ENCODE data around the gene CD247.

The CD247 gene

DNA sequence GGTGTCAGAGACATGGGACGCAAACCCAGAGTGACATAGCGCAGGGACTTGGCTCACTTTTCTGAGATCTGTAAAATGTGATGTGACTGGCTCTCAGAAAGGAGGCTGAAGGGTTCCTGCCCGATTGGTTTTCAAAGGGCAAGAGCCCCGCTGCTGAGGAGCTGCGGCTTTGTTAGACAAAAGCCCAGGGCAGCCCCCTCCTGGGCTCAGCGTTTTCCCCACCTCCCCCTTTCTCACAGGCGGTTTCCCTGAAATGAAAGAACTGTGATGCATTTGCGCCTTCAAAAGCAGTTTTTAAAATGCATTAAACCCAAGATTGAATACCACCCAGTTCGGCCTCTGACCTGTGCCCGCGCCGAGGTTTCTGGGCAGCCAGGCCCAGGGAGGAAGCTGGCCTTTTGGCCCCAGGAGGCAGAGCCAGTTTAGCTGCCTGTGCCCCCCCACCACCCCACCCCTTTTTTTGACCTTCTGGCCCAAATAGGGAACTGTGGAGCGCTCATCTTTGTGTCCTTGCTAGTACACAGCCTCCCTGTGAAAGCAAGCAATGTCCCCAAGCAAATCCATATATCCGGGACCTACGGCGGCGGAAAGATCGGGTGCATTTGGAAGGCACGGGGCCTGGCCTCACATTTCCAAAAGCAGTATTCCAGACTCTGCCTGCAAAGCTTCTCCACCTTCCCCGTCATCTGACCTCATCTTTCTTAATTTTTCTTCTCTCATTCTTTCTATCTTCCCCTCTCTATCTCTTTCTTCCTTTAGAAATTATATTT is 28.6 kb downstream of the CD247 start:
- peak in 1 of 2 donors; percentile 39 for DNase-seq (ENCODE audit: low read depth in 2 of 2)

- no peak for DNase-seq (ENCODE audit: low read depth in 2 of 2)
These were observed 29.5 kb downstream of the CD247 start for GRCh38 chr1:167488786-167489185.

GRCh38 chr1:167487614-167488013 is 30.7 kb downstream of the CD247 start:
- DNase-seq (ENCODE audit: low read depth in 2 of 2): no peak

DNA sequence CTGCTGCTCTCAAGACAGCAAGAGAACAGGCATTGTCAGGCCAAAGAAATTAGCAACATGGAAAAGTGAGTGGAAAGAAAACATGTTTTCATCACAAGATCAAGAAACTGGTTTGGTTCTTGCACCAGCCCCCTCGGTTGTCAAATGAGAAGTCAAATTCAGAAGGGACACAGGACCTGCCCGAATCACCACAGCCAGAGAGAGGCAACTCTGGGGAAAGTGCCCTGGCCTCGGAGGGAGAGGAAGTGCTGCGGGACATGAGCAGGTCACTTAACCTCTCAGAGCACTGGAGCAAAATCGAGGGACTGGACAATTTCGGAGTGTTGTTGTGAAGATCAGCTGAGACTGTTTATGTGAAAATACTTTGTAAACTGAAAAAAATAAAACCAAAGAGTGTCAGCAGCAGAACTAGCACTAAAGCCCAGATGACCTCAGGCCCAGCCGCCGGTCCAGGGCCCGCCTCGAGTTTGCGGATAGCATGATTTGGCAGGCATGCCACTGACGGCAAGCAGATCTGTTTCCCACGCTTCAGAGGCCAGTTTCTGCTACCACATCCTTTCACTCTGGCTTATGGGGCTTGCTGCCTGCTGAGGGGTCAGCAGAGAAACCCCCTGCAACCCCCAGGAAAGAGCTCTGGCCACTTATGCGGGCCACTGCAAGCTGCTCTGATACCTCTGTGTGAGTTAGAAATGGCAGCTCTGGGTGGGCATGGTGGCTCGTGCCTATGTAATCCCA is 32.1 kb downstream of the CD247 start:
- DNase-seq (ENCODE audit: low read depth in 2 of 2): no peak

GRCh38 chr1:167484726-167485502 is 33.4 kb downstream of the CD247 start:
- DNase-seq (ENCODE audit: low read depth in 2 of 2): no peak

DNA sequence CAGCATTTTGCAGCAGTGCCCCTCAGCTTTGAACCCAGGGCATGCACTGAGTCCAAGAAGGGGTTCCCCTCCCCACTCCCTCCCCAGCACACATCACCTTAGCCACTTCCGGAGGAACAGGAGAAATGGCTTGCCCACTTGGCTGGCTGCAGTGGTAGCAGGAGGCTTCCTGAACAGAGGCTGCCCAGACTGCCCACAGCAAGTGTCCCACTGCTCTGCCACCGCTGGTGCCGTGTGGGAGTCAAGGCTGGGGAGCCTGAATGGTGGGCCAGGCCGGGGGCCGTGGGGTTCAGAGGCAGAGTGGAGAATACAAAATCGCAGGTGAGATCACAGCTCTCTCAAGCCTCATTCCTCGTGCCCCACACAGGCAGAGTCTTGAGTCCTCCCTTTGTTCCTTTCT is 34.5 kb downstream of the CD247 start:
- no peak for DNase-seq (ENCODE audit: low read depth in 2 of 2)

DNA sequence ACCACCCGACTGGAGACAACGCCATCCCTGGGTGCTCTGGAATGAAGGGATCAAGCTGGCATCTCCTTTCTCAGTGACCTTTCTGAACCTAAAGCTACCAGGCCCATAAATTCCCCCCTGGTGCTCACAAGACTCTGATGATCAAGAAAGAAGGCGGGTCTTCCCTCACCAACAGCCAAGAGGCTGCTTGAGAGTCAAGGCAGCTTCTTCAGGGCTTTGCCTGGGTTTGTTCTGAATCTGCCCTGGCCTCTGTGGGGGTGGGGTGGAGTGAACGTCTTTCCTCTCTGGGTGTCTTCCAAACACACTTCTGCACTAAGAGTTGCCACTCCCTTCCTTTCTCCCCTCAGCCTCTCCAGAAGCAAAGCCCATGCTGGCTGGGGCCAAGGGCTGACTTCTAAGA is 36.1 kb downstream of the CD247 start:
- DNase-seq (ENCODE audit: low read depth in 2 of 2): no peak

DNA sequence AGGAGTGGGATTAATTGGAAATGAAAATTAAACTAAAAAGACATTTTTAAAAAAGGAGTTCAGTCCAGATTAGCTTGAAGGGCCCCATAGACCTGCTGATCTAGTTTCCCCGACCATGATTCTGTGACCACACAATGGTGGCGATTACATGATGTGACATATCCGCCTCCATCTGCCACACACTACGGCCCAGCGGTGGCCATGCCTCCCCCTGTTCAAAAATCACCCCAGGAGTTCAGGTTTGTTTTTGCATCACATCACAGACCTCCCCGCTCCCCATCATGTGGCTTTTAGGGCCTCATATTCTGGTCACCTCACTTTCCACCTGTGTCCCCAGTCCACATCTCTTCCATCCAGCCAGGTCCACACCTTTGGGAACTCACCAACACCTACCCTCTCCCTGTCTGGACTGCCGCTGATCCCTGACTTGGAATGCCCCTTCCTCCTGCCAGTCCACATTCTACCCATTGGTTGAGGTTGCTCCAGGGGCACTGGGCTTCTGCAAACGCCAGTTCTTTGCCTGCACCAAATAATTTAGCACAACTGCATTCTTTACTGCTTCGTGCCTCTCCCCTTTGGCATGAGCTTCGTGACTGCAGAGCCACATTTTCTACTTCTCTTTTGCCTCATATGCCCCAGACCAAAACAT is 38.9 kb downstream of the CD247 start:
- DNase-seq (ENCODE audit: low read depth in 2 of 2): no peak

DNA sequence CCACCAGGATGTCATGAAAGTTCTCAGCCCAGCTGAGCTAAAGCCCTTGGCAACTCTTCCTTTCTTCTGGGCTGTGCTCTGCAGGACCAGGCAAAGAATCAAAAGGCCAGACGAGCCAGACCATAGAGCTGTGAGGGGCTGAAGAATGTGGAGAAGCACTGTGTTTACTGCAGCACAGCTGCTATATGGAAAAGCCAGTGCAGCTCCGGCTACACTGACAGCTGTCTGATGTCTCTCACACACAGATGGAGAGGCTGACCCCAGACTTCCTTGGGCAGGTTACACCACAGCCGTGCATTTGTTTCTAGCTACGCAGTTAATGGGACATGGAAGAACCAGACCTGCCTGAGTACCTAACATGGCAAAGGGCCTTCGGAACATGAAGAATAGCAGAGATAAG is 40.3 kb downstream of the CD247 start:
- no peak for DNase-seq (ENCODE audit: low read depth in 2 of 2)

- no peak for DNase-seq (ENCODE audit: low read depth in 2 of 2)
These were observed 42.3 kb downstream of the CD247 start for GRCh38 chr1:167476061-167476460.

- DNase-seq (ENCODE audit: low read depth in 2 of 2): peak in 1 of 2 donors; percentile 54
These were observed 44.1 kb downstream of the CD247 start for GRCh38 chr1:167474191-167474641.

GRCh38 chr1:167473761-167474160 is 44.6 kb downstream of the CD247 start:
- DNase-seq (ENCODE audit: low read depth in 2 of 2): no peak

DNA sequence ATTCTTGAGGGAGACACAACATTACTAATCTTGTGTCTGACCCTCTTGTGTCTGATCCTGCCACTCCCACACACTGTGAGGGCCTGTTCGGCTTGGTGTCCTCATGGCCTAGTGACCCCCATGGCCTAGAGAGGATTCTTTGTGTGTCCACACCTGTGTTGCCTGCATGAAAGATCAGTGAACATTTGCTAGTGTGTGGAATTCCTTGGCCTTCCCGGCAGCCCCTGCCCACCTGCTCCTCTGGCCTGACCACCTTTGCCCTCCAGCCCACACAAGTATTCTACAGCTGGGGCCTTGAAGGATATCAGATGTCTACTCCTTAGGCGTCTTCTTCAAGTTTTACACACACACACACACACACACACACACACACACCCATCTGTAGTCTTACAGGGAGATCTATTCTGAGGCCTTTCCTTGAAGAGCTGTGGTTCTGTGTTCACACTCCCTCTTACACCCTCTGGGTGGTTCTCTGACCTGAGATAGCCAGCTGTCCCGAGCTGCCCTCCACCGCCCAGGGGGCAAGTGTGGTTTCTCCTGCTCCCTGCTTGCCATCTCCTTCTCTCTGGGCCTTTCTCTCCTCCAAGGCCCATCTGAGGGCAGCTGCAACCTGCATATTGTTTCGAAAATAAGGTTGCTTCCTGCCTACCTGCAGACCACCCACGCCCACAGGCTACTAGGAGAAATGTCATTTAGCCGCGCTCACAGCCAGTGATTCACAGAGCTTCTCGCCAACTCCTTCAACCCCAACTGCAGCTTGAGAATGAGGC is 45.4 kb downstream of the CD247 start:
- DNase-seq (ENCODE audit: low read depth in 2 of 2): peak in 1 of 2 donors; percentile 47

- no peak for DNase-seq (ENCODE audit: low read depth in 2 of 2)
These were observed 46.8 kb downstream of the CD247 start for GRCh38 chr1:167471568-167471967.

GRCh38 chr1:167469280-167469965 is 48.9 kb downstream of the CD247 start:
- no peak for DNase-seq (ENCODE audit: low read depth in 2 of 2)

DNA sequence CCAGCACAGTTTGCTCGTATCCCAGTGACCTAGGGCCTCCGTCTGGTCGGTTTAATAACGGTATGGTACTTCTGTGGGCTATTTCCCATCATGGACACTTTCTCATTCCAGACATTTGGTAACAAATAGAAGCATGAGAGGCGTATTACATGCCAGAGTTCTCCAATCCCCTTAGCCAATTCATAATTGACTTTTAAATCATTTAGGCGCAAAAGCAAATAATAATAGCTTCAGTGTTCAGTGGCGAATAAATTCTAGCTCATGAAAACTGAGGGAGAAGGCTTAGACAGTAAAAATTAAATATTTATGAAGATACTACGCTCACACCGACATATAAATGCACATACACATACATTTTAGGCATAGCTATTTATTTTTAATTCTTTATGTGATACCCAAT is 50.6 kb downstream of the CD247 start:
- DNase-seq (ENCODE audit: low read depth in 2 of 2): no peak

- DNase-seq (ENCODE audit: low read depth in 2 of 2): no peak
These were observed 51.1 kb downstream of the CD247 start for GRCh38 chr1:167467126-167467710.

DNA sequence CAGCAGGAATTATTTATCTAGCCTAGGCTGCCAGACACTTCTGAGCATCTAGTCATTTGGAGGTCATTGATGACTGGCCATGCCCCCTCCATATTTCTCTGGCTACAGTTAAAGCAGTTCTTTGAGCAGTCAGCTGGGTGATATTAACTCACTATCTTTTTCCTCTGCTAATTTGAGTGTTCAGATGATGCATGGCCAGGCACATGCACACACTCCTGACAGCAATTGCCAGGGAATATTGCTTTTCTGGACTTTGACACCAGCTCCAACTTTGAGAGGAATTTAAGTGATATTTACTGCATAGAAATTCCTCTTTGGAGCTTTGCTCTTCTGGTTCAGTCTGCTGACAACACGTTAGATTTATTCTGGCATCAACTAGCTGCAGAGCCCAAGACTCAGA is 52.6 kb downstream of the CD247 start:
- no peak for DNase-seq (ENCODE audit: low read depth in 2 of 2)

DNA sequence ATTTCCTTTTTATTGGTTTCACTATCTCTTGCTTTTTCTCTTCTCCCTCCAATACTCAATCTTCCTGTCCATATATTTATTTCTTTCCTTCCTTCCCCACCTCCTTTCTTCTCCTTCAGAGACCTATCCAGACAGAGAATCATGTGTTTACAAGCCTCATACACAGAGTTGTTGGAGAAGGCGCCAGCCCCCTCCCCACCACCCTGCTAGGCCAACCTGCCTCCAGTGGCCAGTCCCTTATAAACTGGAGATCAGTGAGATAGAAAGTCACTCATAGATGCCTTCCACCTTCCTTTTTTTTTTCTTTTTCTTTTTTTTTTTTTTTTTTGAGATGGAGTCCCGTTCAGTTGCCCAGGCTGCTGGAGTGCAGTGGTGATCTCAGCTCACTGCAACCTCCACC is 53.3 kb downstream of the CD247 start:
- DNase-seq (ENCODE audit: low read depth in 2 of 2): no peak

GRCh38 chr1:167463875-167464575 is 54.3 kb downstream of the CD247 start:
- DNase-seq (ENCODE audit: low read depth in 2 of 2): no peak
